CD4-positive, alpha-beta T cell (primary cell): Measurements from ENCODE around the gene PARP1. TPM values are rescaled to one million over a fixed set of nuclear protein-coding genes. Genes with fewer than 3 reads are reported as not detected.
A peak's percentile ranks its signal among the peaks of the same experiment; 100 is the strongest.

Experiments used
- ATAC-seq: fragments of 200-7000 bp; cut with Tn5 transposase; one replicate; pipeline ENCODE4 v1.10.0; 2022; ENCODE audit warnings: mild to moderate bottlenecking; ENCODE audit not compliant: poor library complexity
- CTCF ChIA-PET: fragments of 350-600 bp; sonication (Branson Sonifier 250); formaldehyde crosslinking; loops from one replicate; lab custom pipeline; 2021; ENCODE audit warnings: antibody characterized with exemption, inconsistent platforms; lab: Charles Lee
- POLR2A ChIA-PET: fragments of 350-600 bp; sonication (Branson Sonifier 250); formaldehyde crosslinking; loops from one replicate; lab custom pipeline; 2021; ENCODE audit warnings: antibody characterized with exemption, inconsistent platforms; lab: Charles Lee
- DNase-seq, 14 experiments: peaks; one replicate each; pipeline ENCODE4 v3.0.0-alpha.2; 2013 to 2020; ENCODE audit warnings: mixed read lengths in 2 of 14
- H3K27ac ChIP-seq, 2 donors: one replicate each; pipeline versions ENCODE4 v1.5.1 to v1.7.0; 2013; ENCODE audit warnings: low read length in 2 of 2, low read depth in 1 of 2, mild to moderate bottlenecking in 1 of 2
- H3K27me3 ChIP-seq, 2 experiments: 1 replicate in 1 of 2; 2 replicates in 1 of 2; pipeline versions ENCODE4 v1.6.1 to v1.7.0; 2013; ENCODE audit warnings: low read length in 2 of 2, control low read depth in 1 of 2, mild to moderate bottlenecking in 1 of 2, moderate library complexity in 1 of 2; ENCODE audit not compliant: insufficient read depth in 2 of 2, control insufficient read depth in 1 of 2
- H3K36me3 ChIP-seq: one replicate; pipeline ENCODE4 v1.6.1; 2013; ENCODE audit warnings: low read length, control low read depth; ENCODE audit not compliant: insufficient read depth
- H3K4me1 ChIP-seq: one replicate; pipeline ENCODE4 v1.6.1; 2013; ENCODE audit warnings: low read length, control low read depth; ENCODE audit not compliant: insufficient read depth
- H3K4me3 ChIP-seq: one replicate; pipeline ENCODE4 v1.5.1; 2013; ENCODE audit warnings: mild to moderate bottlenecking, low read length, moderate library complexity
- H3K9me3 ChIP-seq, 2 experiments: 1 replicate in 1 of 2; 2 replicates in 1 of 2; pipeline versions ENCODE4 v1.6.1 to v1.7.0; 2013; ENCODE audit warnings: low read length in 2 of 2, mild to moderate bottlenecking in 2 of 2, control low read depth in 1 of 2, moderate library complexity in 1 of 2; ENCODE audit not compliant: control insufficient read depth in 1 of 2, insufficient read depth in 1 of 2
- H3K27ac Mint-ChIP-seq: one replicate; pipeline ENCODE4 v1.8.0; 2020; ENCODE audit warnings: mixed read lengths
- H3K27me3 Mint-ChIP-seq: one replicate; pipeline ENCODE4 v1.8.0; 2021; ENCODE audit warnings: mixed read lengths
- H3K36me3 Mint-ChIP-seq: one replicate; pipeline ENCODE4 v1.8.0; 2021; ENCODE audit warnings: low read depth, mixed read lengths
- H3K4me1 Mint-ChIP-seq: one replicate; pipeline ENCODE4 v1.8.0; 2021; ENCODE audit warnings: low read depth, mixed read lengths
- H3K4me3 Mint-ChIP-seq: one replicate; pipeline ENCODE4 v1.8.0; 2020; ENCODE audit warnings: mild to moderate bottlenecking, mixed read lengths
- H3K9me3 Mint-ChIP-seq: one replicate; pipeline ENCODE4 v1.8.0; 2020; ENCODE audit warnings: mixed read lengths
- intact Hi-C, 2 experiments: fragments of 100-400 bp; cut with DNase I in 1 of 2; cut with micrococcal nuclease in 1 of 2; formaldehyde crosslinking; loops; one replicate each; pipeline versions ENCODE4 v1.15.1 to v1.9.0; 2023 to 2025; cut with DNase I, micrococcal nuclease
- total RNA-seq, 174 experiments: library from RNA in 2 of 174; stranded (reverse) in 2 of 174; gene quantifications; one replicate each; pipeline ENCODE4 v1.2.3 and lab custom pipeline; 2021 to 2026
- TF ChIP-seq, protein P1 (sequence below): fragments of 200-600 bp; IDR thresholded peaks from one replicate; pipeline ENCODE4 v1.8.0; 2022; ENCODE audit warnings: antibody characterized with exemption, mild to moderate bottlenecking

The PARP1 gene
- total RNA-seq, 2 experiments from 2014 or later = 59.3 to 63.6 TPM

DNA sequence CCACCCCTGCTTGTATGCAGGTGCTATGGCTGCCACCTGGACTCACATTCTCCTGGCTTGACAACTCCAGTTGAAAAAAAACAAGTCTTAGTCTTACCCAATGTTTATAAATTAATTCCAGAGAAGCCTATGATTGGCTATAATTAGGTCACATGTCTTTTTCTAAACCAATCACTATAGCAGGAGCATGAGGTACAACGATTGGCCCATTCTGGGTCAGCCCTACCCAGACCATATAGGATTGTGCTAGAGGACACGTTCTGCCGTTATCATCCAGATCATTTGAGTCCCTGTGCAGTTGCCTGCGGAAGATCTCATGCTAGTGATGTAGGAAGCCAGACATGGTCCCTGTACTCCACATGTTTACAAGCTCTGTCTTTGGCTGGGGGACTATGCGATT, 41.9 kb upstream of the PARP1 start:
- H3K4me3 Mint-ChIP-seq = no peak overlapping the region
- no peaks in the 10 kb centered on the region for H3K36me3 Mint-ChIP-seq
- Histone ChIP-seq H3K4me1 (peaks cover 17% of the 10 kb centered on the region), H3K9me3 (no peaks in the 10 kb centered on the region), H3K36me3 (no peaks in the 10 kb centered on the region), H3K27me3 (no peaks in the 10 kb centered on the region), H3K4me3 (no peak overlapping the region), H3K27ac (no peak overlapping the region)
- H3K27ac Mint-ChIP-seq = no peak overlapping the region
- DNase-seq = no peak
- CTCF ChIA-PET = no interaction called here
- no peaks in the 10 kb centered on the region for H3K27me3 Mint-ChIP-seq
- ATAC-seq = no peak
- H3K9me3 Mint-ChIP-seq = no peaks in the 10 kb centered on the region
- intact Hi-C loops = no loop called here
- POLR2A ChIA-PET = no interaction called here
- H3K4me1 Mint-ChIP-seq = peaks cover 18% of the 10 kb centered on the region
- TF ChIP-seq, protein P1, sequence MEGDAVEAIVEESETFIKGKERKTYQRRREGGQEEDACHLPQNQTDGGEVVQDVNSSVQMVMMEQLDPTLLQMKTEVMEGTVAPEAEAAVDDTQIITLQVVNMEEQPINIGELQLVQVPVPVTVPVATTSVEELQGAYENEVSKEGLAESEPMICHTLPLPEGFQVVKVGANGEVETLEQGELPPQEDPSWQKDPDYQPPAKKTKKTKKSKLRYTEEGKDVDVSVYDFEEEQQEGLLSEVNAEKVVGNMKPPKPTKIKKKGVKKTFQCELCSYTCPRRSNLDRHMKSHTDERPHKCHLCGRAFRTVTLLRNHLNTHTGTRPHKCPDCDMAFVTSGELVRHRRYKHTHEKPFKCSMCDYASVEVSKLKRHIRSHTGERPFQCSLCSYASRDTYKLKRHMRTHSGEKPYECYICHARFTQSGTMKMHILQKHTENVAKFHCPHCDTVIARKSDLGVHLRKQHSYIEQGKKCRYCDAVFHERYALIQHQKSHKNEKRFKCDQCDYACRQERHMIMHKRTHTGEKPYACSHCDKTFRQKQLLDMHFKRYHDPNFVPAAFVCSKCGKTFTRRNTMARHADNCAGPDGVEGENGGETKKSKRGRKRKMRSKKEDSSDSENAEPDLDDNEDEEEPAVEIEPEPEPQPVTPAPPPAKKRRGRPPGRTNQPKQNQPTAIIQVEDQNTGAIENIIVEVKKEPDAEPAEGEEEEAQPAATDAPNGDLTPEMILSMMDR = no peak

DNA sequence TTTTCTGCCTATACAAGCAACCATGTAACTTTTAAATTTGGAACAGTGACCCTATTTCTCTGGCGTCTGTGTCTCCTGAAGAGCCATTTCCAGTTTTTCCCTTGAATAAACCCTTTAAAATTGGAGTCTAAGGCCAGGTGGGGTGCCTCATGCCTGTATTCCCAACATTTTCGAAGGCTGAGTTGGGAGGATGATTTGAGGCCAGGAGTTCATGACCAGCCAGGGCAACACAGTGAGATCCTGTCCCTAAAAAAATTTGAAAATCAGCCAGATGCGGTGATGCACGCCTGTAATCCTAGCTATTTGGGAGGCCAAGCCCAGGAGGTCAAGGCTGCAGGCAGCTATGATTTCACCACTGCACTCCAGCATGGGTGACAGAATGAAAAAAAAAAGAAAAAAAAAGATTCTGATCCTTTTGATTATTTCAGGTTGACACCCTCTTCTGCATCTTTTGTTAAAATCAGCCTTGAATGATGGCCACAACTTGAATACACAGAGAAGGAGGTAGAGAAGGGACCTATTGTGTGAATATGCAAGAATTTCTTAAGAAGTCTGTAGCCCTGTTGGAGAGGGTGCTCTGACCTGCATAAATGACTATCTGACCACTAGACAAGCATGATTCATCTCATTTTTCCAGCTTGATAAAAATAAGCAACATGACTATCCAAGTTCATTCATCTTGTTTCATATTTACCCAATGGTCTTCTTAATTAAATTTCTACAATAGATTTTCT, 40.2 kb upstream of the PARP1 start:
- Histone ChIP-seq H3K27me3 (no peaks in the 10 kb centered on the region), H3K27ac (no peak overlapping the region), H3K36me3 (no peaks in the 10 kb centered on the region), H3K9me3 (no peaks in the 10 kb centered on the region), H3K4me3 (no peak overlapping the region), H3K4me1 (peaks cover 32% of the 10 kb centered on the region)
- Mint-ChIP-seq H3K36me3 (no peaks in the 10 kb centered on the region), H3K4me3 (no peak overlapping the region), H3K4me1 (peaks cover 35% of the 10 kb centered on the region), H3K27me3 (no peaks in the 10 kb centered on the region), H3K9me3 (no peaks in the 10 kb centered on the region), H3K27ac (no peak overlapping the region)
- ATAC-seq = no peak
- POLR2A ChIA-PET = interaction anchor here (0.6 kb wide), 1 partner anchor 267 kb away, joined by 3 read pairs; no protein-coding TSS in a partner anchor
- no peak for DNase-seq
- TF ChIP-seq, protein P1 = no peak
- CTCF ChIA-PET = interaction anchor here (0.5 kb wide), 1 partner anchor 28 kb away, joined by 4 read pairs; no protein-coding TSS in a partner anchor
- intact Hi-C loops = no loop called here

DNA sequence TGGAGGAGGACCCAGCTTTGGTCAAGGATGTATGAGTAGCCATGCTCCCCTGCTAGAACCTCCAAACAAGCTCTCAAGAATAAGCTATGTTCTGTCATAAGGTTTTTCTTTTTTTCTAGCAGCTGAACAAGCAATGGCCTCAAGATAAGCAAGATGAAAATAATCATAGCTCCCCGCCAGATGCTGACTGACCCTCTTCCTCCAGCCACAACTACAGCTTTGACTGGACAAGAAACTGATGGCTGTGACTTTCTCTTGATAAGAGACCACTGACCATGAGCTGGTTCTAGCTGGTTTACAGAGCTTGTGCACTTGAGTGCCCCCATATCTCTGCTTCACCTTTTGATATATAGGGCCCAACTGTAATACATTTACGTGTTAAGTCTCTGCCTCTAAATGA, 38.2 kb upstream of the PARP1 start:
- H3K4me3 ChIP-seq = no peak overlapping the region
- CTCF ChIA-PET = interaction anchor here (2.9 kb wide), 1 partner anchor 11 kb away, joined by 12 read pairs; no protein-coding TSS in a partner anchor
- intact Hi-C loops = no loop called here
- POLR2A ChIA-PET = interaction anchor here (0.6 to 1.7 kb wide), 4 partner anchors 21 to 104 kb away, joined by 3 to 8 read pairs (median 5); partner anchors contain the start of gene PARP1
- DNase-seq = no peak
- H3K27ac ChIP-seq = no peak overlapping the region
- ATAC-seq = no peak
- no peaks in the 10 kb centered on the region for H3K36me3 ChIP-seq
- TF ChIP-seq, protein P1 = no peak
- Mint-ChIP-seq H3K27ac (peak overlapping the region; percentile 52), H3K36me3 (no peaks in the 10 kb centered on the region), H3K4me3 (no peak overlapping the region), H3K9me3 (no peaks in the 10 kb centered on the region), H3K27me3 (no peaks in the 10 kb centered on the region), H3K4me1 (peaks cover 35% of the 10 kb centered on the region)
- H3K4me1 ChIP-seq = peaks cover 32% of the 10 kb centered on the region
- no peaks in the 10 kb centered on the region for H3K9me3 ChIP-seq
- no peaks in the 10 kb centered on the region for H3K27me3 ChIP-seq
